Tibial artery (tissue), 4 donors: Measurements from ENCODE around the gene DNER.

Source experiments
- DNase-seq, 2 donors: peaks; one replicate each; pipeline ENCODE4 v3.0.0-alpha.2; 2019
- H3K27ac ChIP-seq, 2 donors: fragments of 200-600 bp; sonication (generic) in 1 of 2; 1 replicate in 1 of 2; 2 replicates in 1 of 2; pipeline ENCODE4 v1.5.1; 2018 to 2019; ENCODE audit warnings: mild to moderate bottlenecking in 1 of 2
- H3K27me3 ChIP-seq, 2 donors: fragments of 200-600 bp; sonication (generic) in 1 of 2; one replicate each; pipeline versions ENCODE4 v1.5.1 to v1.6.0; 2016 to 2019
- H3K36me3 ChIP-seq, 3 donors: fragments of 200-600 bp; sonication (generic) in 2 of 3; one replicate each; pipeline ENCODE4 v1.5.1; 2016 to 2019; ENCODE audit warnings: mild to moderate bottlenecking in 2 of 3
- H3K4me1 ChIP-seq, 4 donors: fragments of 200-600 bp; sonication (generic) in 2 of 4; 1 replicate in 3 of 4; 2 replicates in 1 of 4; pipeline ENCODE4 v1.5.1; 2016 to 2019
- H3K4me3 ChIP-seq, 2 donors: fragments of 200-600 bp; sonication (generic) in 1 of 2; 1 replicate in 1 of 2; 2 replicates in 1 of 2; pipeline ENCODE4 v1.5.1; 2018 to 2019; ENCODE audit warnings: mild to moderate bottlenecking in 2 of 2
- H3K9me3 ChIP-seq, 3 donors: fragments of 200-600 bp; sonication (generic) in 1 of 3; one replicate each; pipeline ENCODE4 v1.5.1; 2016 to 2019
- intact Hi-C: fragments of 100-400 bp; cut with DNase I; formaldehyde crosslinking; loops from one replicate; pipeline ENCODE4 v1.15.0; 2023; ENCODE audit warnings: low total_unique reads
- TF ChIP-seq, protein P1 (sequence below), 2 experiments: fragments of 200-600 bp in 1 of 2; fragments of 450-650 bp in 1 of 2; IDR thresholded peaks; one replicate each; pipeline ENCODE4 v1.5.1; 2017 to 2019; ENCODE audit warnings: antibody characterized with exemption in 2 of 2, mild to moderate bottlenecking in 1 of 2, moderate library complexity in 1 of 2

The DNER gene

DNA sequence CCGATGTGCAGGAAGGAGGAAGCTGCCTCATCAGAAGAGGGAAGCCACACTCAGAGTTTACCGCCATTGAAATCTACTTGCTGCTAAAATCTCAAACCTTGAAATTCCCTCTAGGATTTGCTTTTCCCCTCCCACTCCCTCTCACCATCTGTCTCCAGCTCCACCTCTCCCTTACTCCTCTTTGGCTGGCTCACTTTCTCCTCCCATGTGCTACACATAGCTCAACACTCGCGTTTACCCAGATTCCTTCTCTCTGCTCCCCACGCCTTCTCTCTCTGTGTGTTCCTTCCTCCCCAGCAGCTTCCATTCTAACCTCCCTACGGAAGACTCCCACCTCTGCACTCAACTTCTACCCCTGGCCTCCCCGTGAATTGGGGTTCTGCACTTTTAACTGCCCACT, 143.1 kb downstream of the DNER start:
- H3K4me1 ChIP-seq, result no peaks in the 10 kb centered on the region
- no peaks in the 10 kb centered on the region for H3K27me3 ChIP-seq
- DNase-seq, result no peak
- intact Hi-C loops, result no loop called here
- no peak overlapping the region for H3K4me3 ChIP-seq
- H3K9me3 ChIP-seq, result no peaks in the 10 kb centered on the region
- H3K36me3 ChIP-seq, result no peaks in the 10 kb centered on the region
- TF ChIP-seq, protein P1, sequence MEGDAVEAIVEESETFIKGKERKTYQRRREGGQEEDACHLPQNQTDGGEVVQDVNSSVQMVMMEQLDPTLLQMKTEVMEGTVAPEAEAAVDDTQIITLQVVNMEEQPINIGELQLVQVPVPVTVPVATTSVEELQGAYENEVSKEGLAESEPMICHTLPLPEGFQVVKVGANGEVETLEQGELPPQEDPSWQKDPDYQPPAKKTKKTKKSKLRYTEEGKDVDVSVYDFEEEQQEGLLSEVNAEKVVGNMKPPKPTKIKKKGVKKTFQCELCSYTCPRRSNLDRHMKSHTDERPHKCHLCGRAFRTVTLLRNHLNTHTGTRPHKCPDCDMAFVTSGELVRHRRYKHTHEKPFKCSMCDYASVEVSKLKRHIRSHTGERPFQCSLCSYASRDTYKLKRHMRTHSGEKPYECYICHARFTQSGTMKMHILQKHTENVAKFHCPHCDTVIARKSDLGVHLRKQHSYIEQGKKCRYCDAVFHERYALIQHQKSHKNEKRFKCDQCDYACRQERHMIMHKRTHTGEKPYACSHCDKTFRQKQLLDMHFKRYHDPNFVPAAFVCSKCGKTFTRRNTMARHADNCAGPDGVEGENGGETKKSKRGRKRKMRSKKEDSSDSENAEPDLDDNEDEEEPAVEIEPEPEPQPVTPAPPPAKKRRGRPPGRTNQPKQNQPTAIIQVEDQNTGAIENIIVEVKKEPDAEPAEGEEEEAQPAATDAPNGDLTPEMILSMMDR (IDR thresholded peaks at IDR 0.05), result no peak
- no peak overlapping the region for H3K27ac ChIP-seq

- no peaks in the 10 kb centered on the region for H3K36me3 ChIP-seq
- DNase-seq, result no peak
- TF ChIP-seq, protein P1 (IDR thresholded peaks at IDR 0.05), result no peak
- no peaks in the 10 kb centered on the region for H3K4me1 ChIP-seq
- H3K27ac ChIP-seq, result no peak overlapping the region
- H3K27me3 ChIP-seq, result no peaks in the 10 kb centered on the region
- no peaks in the 10 kb centered on the region for H3K9me3 ChIP-seq
- H3K4me3 ChIP-seq, result no peak overlapping the region
- intact Hi-C loops, result no loop called here
Observed at GRCh38 chr2:229566370-229566769, 148.0 kb downstream of the DNER start.

- Histone ChIP-seq H3K27me3 (no peaks in the 10 kb centered on the region), H3K4me1 (no peaks in the 10 kb centered on the region), H3K36me3 (no peaks in the 10 kb centered on the region), H3K9me3 (no peaks in the 10 kb centered on the region), H3K4me3 (no peak overlapping the region), H3K27ac (no peak overlapping the region)
- intact Hi-C loops, result no loop called here
- TF ChIP-seq, protein P1 (IDR thresholded peaks at IDR 0.05), result no peak
- no peak for DNase-seq
Observed at GRCh38 chr2:229564300-229564907, 150.0 kb downstream of the DNER start.

DNA sequence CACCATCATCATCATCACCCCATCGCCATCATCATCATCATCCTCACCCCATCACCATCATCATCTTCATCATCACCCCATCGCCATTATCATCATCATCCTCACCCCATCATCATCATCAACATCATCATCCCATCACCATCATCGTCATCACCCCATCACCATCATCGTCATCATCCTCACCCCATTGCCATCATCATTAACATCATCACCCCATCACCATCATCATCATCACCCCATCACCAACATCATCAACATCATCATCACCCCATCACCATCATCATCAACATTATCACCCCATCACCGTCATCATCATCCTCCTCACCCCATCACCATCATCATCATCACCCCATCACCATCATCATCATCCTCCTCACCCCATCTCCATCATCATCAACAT, 151.0 kb downstream of the DNER start:
- Histone ChIP-seq H3K27me3 (no peaks in the 10 kb centered on the region), H3K27ac (no peak overlapping the region), H3K36me3 (no peaks in the 10 kb centered on the region), H3K4me3 (no peak overlapping the region), H3K4me1 (no peaks in the 10 kb centered on the region), H3K9me3 (no peaks in the 10 kb centered on the region)
- DNase-seq, result no peak
- intact Hi-C loops, result no loop called here
- TF ChIP-seq, protein P1 (IDR thresholded peaks at IDR 0.05), result no peak

GRCh38 chr2:229562472-229563127, 151.8 kb downstream of the DNER start:
- intact Hi-C loops, result no loop called here
- Histone ChIP-seq H3K36me3 (no peaks in the 10 kb centered on the region), H3K4me1 (no peaks in the 10 kb centered on the region), H3K27ac (no peak overlapping the region), H3K4me3 (no peak overlapping the region), H3K27me3 (no peaks in the 10 kb centered on the region), H3K9me3 (no peaks in the 10 kb centered on the region)
- DNase-seq, result no peak
- TF ChIP-seq, protein P1 (IDR thresholded peaks at IDR 0.05), result no peak
